Activated T-cell treated with anti-CD3 and anti-CD28 coated beads, Interleukin-2, amount 50 U/mL, for 1 hour (primary cell): Measurements from ENCODE around the gene TEX51.

Experiments
- DNase-seq: peaks from one replicate; pipeline ENCODE4 v3.0.0-alpha.2; 2020

Gene TEX51

DNA sequence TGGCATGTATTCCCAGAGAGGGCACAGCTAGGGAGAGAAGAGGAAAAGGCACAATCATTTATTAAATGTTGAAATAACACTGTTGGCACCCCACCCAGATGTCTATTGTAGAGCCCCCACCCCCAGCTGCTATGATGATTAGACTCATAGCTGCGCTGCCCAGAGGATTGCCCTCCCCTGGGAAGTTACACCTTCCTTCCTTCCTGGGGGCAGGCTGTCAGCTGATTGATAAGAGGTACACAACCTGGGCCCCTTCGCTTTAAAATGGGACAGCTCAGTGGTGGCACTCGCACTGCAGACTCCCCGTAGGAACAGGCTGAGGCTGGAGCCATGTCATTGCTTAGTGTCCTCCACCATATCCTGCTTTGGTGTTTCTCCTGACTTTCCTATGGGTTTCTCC, 18.1 kb downstream of the TEX51 start:
- DNase-seq = no peak

DNA sequence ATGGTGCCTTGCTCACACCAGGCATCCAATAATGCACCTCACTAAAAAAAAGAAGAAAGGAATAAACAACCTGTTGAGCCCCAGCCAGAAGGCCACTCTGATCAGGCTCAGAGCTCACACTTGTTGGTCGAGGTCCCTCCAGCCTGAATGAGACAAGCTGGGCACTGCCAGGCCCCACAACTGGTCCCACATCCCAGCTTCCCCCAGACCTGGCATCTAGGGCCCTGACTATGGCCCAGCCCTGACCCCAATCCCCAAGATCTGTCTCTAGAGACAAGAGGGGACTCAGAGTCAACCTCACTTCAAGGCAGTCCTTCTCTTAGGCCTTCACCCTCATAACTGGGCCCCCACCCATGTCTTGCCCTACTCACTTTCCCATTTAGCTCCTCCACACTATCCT, 22.4 kb downstream of the TEX51 start:
- DNase-seq = no peak

DNA sequence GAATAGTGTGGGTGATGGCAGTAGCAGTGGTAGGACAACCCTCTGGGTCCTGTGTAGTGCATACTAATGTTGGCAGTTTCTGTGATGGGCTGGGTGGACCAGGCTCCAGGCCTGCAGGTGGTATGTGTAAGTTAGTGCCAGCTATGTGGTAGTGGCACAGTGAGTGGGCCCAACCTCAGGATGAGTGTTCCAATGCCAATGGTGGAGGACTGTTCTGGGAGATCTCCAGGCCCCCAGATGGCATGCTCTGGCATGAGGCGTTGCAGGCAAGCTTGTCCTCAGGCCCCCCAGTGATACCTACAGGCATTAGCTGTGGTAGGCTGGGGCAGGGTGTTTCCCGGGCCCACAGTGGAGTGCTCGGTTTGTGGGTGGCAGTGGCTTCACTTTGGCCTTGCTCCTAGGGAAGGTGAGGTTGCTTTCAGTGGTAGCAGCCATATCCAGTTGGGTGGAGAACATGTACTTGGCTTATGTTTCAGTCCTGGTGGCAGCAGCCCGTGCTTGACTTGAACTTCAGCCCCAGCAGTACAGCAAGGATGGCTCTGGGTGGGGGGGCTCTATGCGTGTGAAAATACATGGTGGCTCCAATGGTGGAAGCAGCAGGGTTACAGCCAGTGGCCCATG, 32.4 kb downstream of the TEX51 start:
- no peak for DNase-seq

DNA sequence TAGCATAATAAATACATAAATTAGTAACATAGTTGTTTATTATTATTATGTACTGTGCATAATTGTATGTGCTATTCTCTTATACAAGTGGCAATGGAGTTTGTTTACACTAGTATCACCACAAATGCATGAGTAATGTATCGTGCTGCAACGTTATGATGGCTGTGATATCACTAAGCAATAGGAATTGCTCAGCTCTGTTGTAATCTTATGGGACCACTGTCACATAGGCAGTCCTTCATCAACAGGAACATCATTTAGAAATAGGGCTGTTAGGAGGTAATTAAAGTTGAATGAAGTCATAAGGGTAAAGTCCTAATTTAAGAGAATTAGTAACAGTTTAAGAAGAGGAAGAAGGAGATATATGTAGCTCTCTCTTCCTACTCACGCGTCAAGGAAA, 33.8 kb downstream of the TEX51 start:
- DNase-seq = no peak

DNA sequence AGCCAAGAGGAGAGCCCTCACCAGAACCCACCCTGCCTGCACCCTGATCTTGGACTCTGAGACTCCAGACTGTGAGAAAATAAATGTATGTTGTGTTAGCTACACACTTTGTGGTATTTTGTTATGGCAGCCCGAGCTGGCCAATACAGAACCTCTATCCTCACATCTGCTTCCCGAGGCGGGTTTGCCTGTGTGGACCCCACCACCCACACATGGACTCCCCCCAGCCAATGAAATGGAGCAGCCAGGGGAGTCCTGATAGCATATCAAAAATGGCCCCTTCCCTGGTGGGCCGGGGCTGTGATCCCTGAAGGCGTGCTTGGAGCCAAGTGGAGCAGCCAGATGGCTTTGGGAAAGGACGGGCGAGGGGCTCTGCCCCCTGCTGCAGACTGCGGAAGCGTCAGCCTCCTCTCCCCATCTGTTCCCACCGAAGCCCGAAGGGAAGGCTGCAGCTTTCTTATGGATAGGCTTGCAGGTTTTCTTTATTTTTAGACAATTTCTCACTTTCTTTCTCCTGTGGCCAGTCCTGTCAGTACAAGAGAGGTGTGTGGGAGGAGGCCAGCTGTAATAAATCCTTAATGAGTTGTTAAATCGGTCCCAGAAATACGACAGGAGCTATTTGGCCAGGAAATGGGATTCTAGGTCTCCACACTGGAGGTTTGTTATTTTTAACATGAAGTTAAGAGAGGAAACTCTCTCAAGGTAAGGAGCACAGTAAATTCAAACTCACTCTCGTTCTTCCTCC, 34.4 kb downstream of the TEX51 start:
- DNase-seq = no peak

DNA sequence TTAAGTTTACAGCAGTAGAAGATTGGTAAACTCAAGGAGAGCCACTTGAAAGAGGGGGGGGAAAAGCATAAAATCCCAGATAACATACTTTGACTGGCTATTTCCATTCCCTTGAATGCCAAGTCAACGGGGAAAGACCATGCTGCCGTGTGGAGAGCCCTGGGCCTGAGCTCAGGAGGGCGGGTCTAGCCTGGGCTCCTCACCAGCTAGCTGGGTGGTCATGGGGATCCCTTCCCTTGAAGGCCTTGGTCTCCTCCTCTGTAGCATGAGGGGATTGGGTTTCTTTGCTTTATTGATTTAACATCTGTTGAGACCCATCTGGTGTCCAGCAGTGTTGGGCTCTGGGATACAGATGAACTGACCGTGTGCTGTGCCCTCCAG, 35.0 kb downstream of the TEX51 start:
- DNase-seq = no peak

DNA sequence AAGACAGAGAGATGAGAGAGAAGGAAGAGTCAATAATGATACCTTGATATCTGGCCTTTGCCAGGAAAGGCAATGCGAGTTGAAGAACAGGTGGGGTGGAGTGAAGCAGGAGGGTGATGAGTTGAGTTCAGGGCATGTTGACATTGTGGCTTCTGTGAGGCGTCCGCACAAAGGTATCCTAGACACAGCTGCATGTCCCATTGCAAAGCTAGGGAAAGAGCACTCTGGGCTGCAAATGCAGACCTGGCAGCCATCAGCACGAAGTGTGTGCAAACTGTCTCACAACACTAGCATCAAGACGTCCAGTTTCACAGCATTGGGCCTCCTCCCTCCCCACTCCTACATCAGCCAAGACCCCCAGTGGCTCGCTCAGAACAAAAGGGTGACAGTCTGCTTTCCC, 36.1 kb downstream of the TEX51 start:
- no peak for DNase-seq

DNA sequence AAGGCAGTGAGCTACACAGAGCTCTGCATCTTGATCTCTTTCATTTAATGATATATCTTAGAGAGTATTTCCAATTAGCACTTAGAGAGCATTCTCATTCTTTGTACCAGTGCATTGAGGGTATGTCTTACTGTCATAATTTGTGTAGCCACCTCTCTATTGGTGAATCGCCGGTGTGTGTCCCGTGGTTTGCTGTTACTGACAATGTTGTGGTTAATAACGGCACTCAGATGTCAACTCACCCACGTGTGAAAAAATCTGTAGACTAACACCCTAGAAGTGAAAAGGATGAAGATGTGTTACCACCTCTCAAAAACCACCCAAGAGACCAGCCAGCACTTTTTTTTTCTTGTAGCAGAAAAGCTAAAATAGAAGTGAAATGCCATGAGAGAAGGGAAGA, 37.1 kb downstream of the TEX51 start:
- DNase-seq = no peak

DNA sequence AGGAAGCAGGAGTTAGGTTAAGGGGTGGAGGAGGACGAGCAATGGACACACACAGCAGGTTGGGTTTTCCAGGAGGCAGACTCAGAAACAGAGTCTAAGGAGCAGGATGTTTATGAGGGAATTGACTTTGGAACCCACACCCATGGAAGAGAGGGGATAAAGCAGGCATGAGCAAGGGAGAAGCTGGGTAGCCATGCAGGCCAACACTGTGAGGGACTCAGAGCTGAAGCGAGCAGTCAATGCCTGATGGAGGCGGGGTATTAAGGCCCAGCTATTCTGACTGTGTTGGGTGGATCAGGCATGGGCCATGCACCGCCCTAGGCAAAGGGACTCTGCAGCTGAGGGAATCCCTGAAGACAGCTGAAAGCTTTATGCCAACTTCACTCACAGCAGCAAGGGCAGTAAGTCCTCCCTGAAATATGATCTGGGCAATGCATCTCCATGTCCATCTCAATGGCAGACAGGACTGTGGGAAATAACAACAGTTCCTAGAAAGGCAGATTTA, 37.6 kb downstream of the TEX51 start:
- DNase-seq = no peak

DNA sequence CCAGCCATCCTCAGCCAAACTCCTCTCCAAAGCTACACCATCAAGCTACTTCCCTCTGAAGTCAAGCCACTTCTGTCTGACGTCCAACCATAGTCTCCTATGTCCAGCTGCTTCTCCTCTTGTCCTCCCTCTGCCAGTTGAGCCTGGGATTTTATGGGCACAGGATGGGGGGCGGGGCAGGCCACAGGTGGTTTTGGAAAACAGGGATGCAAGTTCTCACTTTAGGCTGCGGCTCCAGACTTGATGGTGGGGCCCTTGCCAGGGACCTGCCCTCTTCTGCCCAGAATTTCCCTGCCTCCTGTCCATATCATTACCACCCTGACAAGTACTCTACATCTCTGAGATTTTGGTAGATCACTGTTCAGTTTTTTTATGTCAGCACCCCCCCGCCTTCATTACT, 41.6 kb downstream of the TEX51 start:
- no peak for DNase-seq

DNA sequence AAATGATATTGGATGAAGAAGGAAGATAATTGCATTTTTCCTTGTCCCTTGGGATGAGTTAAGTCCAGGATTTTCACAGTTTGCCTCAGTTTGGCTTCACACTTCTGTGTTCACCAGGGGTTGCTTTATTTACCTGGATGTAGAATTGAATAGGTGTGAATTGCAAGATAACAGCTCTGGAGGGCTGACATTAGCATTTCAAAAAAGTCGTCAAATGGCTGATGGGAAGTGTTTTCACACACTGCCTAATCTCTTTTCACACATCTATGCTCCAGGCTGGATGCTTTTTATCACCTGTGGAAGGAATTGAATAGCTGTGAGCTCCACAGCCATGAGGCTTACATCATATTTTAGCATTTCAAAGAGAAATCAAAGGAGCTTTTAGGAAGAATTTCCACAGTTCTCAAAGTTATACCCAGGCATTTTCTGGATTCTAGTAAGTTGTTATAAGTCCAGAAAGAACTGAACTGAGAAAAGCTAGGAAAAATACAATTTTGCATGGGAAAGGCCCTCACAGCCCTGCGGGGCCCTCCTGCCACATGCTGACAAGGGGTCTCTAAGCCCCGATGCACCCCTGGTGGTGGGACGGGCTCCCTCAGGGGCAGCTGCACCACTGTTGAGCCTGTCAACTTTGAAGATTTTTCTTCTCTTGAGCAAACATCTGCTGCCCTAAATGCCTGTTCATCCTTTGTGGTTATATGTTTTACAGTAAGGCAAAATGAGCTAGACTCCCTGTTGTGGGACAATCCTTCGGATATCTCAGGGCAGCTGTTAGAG, 43.9 kb downstream of the TEX51 start:
- no peak for DNase-seq

DNA sequence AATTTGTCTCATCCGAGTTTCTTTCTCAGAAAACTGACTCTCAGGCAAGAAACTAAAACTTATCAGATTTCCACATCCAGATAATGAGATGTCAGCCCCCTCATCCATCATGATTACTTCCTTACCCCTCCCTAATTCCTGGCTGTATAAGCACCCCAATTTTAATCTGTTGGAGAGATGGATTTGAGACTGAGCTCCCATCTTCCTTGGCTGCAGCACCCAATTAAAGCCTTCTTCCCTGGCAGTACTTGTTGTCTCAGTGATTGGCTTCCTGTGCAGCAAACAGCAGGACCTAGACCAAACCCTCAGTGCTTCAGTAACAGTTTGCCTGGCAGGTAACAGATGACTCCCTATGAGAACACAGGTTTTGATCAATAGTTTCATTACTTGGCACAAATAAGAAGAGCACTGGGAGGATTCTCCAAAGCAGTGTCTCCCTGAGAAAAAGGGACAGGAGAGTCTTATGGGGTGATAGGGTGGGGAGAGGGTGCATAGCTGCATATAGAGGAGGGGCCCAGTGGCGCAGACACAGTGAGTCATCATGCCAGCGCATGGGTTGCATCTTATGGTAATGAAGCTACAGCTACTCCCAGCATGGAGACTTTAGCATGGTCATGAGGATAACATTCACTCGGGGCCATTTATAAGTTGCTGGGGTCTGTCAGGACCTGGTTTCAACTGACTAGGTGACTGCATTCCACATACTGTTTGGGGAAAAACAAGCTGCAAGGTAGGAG, 45.1 kb downstream of the TEX51 start:
- DNase-seq = no peak

DNA sequence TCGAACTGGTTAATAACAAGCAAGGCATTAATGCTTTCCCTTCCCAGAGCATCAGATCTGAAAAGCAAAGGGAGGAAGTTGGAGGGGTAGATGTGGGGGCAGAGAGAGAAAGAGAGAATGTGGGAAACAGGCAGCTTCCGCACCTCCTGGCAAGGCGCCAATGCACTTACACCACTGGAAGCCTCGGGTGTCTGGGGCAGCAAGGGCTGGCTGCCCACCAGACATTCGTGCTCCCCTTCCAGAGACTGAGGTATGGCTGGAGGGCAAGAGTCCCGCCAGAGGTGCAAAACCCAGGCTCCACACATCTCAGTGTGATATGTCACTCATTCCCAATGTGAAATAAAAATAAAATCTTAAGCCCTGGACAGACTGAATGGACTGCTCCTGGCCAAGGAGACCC, 46.4 kb downstream of the TEX51 start:
- DNase-seq = no peak

DNA sequence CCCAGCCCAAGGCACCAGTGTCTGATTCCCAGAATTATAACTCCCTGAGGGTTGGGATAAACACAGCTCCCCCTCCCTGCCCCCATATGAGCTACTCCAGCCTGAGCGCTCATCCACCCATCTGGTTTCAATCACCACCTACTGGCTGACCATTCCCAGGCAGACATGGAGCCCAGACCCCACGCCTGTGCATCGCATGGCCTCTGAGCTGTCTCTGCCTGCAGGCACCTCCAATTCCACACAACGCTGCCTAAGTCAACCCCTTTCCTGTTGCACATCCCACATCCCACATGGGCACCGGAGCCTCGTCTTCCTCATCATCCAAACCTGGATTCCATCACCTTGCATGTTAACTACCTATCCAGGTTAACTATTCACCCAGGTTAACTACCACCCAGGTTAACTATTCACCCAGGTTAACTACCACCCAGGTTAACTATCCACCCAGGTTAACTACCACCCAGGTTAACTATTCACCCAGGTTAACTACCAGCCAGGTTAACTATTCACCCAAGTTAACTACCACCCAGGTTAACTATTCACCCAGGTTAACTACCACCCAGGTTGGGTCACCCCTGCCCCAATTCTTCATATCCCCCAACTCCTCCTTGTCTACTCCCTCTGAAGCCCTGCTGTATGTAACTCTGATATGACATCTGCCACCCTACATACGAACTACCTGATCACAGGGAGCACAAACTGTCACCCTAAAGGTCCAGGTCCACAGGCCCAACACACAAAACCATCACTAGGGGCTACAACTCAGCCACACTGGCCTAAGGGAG, 47.8 kb downstream of the TEX51 start:
- no peak for DNase-seq

DNA sequence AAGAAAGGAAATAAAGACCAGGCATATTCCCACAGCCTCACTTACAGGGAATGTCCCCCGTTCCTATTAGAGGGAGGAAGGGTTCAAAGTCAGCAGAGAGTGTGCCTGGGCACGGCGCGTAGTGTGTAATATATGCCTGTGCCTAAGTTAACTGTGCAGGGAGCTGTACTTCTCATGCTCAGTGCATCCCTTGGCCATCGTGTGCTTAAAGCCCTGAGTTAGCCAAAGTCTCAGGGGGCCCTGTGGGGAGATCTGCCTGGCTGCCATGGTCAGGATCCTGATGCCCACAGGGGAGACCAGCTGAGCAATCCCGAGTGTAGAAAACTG, 48.4 kb downstream of the TEX51 start:
- DNase-seq = no peak

DNA sequence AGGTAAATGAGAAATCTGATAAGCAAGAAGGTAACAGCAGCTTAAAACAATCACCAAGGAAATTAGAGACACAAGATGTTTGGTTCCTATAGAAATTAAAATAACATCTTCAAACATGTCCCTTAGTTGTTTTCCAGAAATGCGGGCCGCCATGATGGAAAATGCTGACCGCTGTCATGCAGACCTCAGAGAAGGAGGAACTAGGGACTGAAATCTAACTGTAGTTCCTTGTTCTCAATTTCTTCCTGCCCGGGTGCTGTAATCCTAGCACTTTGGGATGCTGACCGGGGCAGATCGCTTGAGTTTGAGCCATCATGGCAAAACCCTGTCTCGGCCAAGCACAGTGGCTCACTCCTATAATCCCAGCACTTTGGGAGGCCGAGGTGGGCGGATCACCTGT, 51.1 kb downstream of the TEX51 start:
- DNase-seq = no peak

DNA sequence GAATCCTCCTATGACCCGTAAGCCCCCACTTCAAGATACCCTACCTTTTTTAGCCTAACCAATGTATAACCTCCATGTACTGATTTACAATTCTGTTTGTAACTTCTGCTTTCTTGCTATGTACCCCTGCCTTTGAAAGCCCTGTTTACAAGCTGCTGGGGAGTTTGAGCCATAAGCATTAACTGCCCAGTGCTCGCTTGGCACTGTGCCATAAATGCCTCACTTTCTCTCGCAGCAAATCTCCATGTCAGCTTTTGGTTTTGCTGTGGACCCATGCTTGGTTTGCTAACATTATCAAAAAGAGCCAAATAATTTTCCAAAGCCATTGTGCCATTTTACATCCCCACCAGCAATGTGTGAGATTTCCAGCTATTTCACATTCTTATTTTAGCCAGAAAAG, 51.8 kb downstream of the TEX51 start:
- DNase-seq = no peak
